MCF 10A (cell line): ENCODE results near the gene OVOL2. TPM values are rescaled to one million over a fixed set of nuclear protein-coding genes. Genes with fewer than 3 reads are reported as not detected.

Experiments used
- BruUV-seq: library from RNA; stranded (reverse); fragments of 400-500 nt; replicated peaks from 2 replicates; lab custom pipeline; 2021; lab: Mats Ljungman, UMichigan
- CTCF ChIA-PET: fragments of 300-600 bp; sonication (Branson Sonifier 250); formaldehyde crosslinking; extraction: SDS; loops from one replicate; lab custom pipeline; 2021; ENCODE audit warnings: antibody characterized with exemption, inconsistent platforms; lab: Yijun Ruan, JAX
- POLR2A ChIA-PET: fragments of 300-600, 350-650 bp; sonication (Branson Sonifier 250); formaldehyde crosslinking; extraction: SDS; loops from one replicate; lab custom pipeline; 2020; ENCODE audit warnings: antibody characterized with exemption, inconsistent platforms; lab: Yijun Ruan, JAX
- DNase-seq: peaks from one replicate; pipeline ENCODE4 v3.0.0-alpha.2; 2018; ENCODE audit not compliant: unreplicated experiment
- H3K27ac Mint-ChIP-seq: one replicate; pipeline ENCODE4 v1.8.0; 2022; ENCODE audit warnings: mild to moderate bottlenecking, low read depth, mixed read lengths; ENCODE audit not compliant: unreplicated experiment
- H3K27me3 Mint-ChIP-seq: one replicate; pipeline ENCODE4 v1.8.0; 2022; ENCODE audit warnings: mixed read lengths; ENCODE audit not compliant: insufficient read depth, unreplicated experiment
- H3K36me3 Mint-ChIP-seq: one replicate; pipeline ENCODE4 v1.8.0; 2022; ENCODE audit warnings: mild to moderate bottlenecking, moderate library complexity, mixed read lengths; ENCODE audit not compliant: insufficient read depth, unreplicated experiment
- H3K4me1 Mint-ChIP-seq: one replicate; pipeline ENCODE4 v1.8.0; 2022; ENCODE audit warnings: mixed read lengths; ENCODE audit not compliant: insufficient read depth, unreplicated experiment
- H3K4me3 Mint-ChIP-seq: one replicate; pipeline ENCODE4 v1.8.0; 2022; ENCODE audit warnings: mild to moderate bottlenecking, moderate library complexity, mixed read lengths; ENCODE audit not compliant: unreplicated experiment
- H3K9me3 Mint-ChIP-seq: one replicate; pipeline ENCODE4 v1.8.0; 2022; ENCODE audit warnings: mixed read lengths; ENCODE audit not compliant: unreplicated experiment
- intact Hi-C: fragments of 100-400 bp; cut with micrococcal nuclease; formaldehyde crosslinking; loops from 2 replicates; pipeline ENCODE4 v1.14.1; 2022
- total RNA-seq: library from RNA; stranded (reverse); gene quantifications from 2 replicates; pipeline ENCODE4 v1.2.3, GENCODE V29; 2022
- TF ChIP-seq, protein P1 (sequence below): fragments of 200-600 bp; IDR thresholded peaks from one replicate; pipeline ENCODE4 v1.8.0; 2022; ENCODE audit warnings: antibody characterized with exemption, mild to moderate bottlenecking; ENCODE audit not compliant: unreplicated experiment

Gene OVOL2
- total RNA-seq, 1 experiment from 2014 or later: 2.1 TPM

DNA sequence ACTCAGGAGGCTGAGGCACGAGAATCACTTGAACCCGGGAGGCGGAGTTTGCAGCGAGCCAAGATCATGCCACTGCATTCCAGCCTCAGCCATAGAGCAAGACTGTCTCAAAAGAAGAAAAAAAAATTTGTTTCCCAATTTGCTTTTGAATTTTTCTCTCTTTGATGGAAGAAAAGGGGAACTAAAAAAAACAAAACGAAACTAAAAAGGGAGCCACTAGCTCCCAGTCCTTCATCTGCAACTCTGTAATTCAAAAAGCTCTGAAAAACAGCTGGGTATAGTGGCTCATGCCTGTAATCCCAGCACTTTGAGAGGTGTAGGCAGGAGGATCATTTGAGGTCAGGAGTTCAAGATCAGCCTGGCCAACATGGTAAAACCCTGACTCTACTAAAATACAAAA lies 9.5 kb downstream of the OVOL2 start:
- CTCF ChIA-PET: interaction anchor here (0.7 to 1.4 kb wide), 4 partner anchors 10 to 228 kb away, joined by 3 to 6 read pairs (median 4); partner anchors contain the start of gene OVOL2

GRCh38 chr20:18046535-18046934 lies 11.2 kb downstream of the OVOL2 start:
- Mint-ChIP-seq H3K27me3 (no peaks in the 10 kb centered on the region), H3K4me3 (no peak overlapping the region), H3K27ac (no peak overlapping the region), H3K4me1 (no peaks in the 10 kb centered on the region), H3K36me3 (no peaks in the 10 kb centered on the region), H3K9me3 (no peaks in the 10 kb centered on the region)
- TF ChIP-seq, protein P1, sequence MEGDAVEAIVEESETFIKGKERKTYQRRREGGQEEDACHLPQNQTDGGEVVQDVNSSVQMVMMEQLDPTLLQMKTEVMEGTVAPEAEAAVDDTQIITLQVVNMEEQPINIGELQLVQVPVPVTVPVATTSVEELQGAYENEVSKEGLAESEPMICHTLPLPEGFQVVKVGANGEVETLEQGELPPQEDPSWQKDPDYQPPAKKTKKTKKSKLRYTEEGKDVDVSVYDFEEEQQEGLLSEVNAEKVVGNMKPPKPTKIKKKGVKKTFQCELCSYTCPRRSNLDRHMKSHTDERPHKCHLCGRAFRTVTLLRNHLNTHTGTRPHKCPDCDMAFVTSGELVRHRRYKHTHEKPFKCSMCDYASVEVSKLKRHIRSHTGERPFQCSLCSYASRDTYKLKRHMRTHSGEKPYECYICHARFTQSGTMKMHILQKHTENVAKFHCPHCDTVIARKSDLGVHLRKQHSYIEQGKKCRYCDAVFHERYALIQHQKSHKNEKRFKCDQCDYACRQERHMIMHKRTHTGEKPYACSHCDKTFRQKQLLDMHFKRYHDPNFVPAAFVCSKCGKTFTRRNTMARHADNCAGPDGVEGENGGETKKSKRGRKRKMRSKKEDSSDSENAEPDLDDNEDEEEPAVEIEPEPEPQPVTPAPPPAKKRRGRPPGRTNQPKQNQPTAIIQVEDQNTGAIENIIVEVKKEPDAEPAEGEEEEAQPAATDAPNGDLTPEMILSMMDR: no peak
- POLR2A ChIA-PET: interaction anchor here (1.6 kb wide), 1 partner anchor 46 kb away, joined by 4 read pairs; no protein-coding TSS in a partner anchor
- DNase-seq: no peak
- intact Hi-C loops: no loop called here
- CTCF ChIA-PET: interaction anchor here (0.6 to 0.7 kb wide), 6 partner anchors 49 to 1869 kb away, joined by 3 to 5 read pairs (median 3); no protein-coding TSS in a partner anchor
- BruUV-seq: no TSS peak

More for the DNA sequence above, 9.5 kb downstream of the OVOL2 start:
- TF ChIP-seq, protein P1: no peak
- Mint-ChIP-seq H3K9me3 (no peaks in the 10 kb centered on the region), H3K4me3 (no peak overlapping the region), H3K36me3 (no peaks in the 10 kb centered on the region), H3K27ac (no peak overlapping the region), H3K27me3 (no peaks in the 10 kb centered on the region), H3K4me1 (peaks cover 6% of the 10 kb centered on the region)
- DNase-seq: no peak
- BruUV-seq: no TSS peak
- intact Hi-C loops: no loop called here
- POLR2A ChIA-PET: interaction anchor here (1.3 kb wide), 1 partner anchor 10 kb away, joined by 4 read pairs; no protein-coding TSS in a partner anchor

DNA sequence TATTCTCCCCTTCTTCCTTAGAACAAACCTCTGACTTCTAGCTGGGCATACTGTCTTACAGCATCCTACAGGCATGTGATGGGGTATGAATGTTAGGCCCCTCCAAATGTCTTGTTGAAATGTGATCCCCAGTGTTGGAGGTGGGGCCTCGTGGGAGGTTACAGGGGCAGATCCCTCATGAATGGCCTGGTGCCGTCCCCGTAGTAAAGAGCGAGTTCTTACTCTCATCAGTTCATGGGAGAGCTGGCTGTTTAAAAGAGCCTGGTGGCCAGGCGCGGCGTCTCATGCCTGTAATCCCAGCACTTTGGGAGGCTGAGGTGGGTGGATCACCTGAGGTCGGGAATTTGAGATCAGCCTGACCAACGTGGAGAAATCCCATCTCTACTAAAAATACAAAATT lies 15.5 kb downstream of the OVOL2 start:
- intact Hi-C loops: no loop called here
- ChIA-PET CTCF (interaction anchor here (0.6 to 0.7 kb wide), 3 partner anchors 24 to 319 kb away, joined by 3 to 6 read pairs (median 3); no protein-coding TSS in a partner anchor), POLR2A (no interaction called here)
- no TSS peak for BruUV-seq
- no peak overlapping the region for H3K4me3 Mint-ChIP-seq
- DNase-seq: no peak
- no peaks in the 10 kb centered on the region for H3K36me3 Mint-ChIP-seq
- H3K27me3 Mint-ChIP-seq: no peaks in the 10 kb centered on the region
- H3K4me1 Mint-ChIP-seq: no peaks in the 10 kb centered on the region
- H3K27ac Mint-ChIP-seq: no peak overlapping the region
- TF ChIP-seq, protein P1: no peak
- H3K9me3 Mint-ChIP-seq: no peaks in the 10 kb centered on the region

DNA sequence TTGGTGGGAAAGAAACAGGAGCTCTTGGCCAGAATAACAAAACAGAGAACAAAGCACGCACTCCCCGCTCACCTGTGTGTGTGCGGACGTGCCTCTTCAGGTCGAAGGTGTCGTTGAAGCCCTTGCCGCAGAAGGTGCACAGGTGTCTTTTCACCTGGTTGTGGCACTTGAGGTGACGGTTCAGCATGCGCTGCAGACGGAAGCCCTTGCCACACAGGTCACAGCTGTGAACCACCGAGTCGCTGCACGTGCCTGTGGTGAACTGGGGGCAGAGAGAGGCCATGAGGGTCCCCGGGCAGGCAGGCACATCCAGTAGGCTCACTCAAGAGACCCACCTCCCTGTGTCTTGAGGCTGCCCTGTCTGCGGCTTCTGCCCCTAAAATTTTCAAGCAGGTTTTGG lies 16.3 kb downstream of the OVOL2 start:
- BruUV-seq: no TSS peak
- TF ChIP-seq, protein P1: no peak
- H3K9me3 Mint-ChIP-seq: no peaks in the 10 kb centered on the region
- no peak overlapping the region for H3K27ac Mint-ChIP-seq
- no peaks in the 10 kb centered on the region for H3K4me1 Mint-ChIP-seq
- H3K27me3 Mint-ChIP-seq: no peaks in the 10 kb centered on the region
- DNase-seq: no peak
- intact Hi-C loops: no loop called here
- no peaks in the 10 kb centered on the region for H3K36me3 Mint-ChIP-seq
- ChIA-PET POLR2A (interaction anchor here (0.8 kb wide), 1 partner anchor 9 kb away, joined by 3 read pairs; no protein-coding TSS in a partner anchor), CTCF (no interaction called here)
- no peak overlapping the region for H3K4me3 Mint-ChIP-seq
